Heart left ventricle (tissue), 13 donors: ENCODE results near the gene PTPRD.

ENCODE experiments used
- CTCF ChIP-seq, 12 donors: fragments of 200-600 bp; sonication (generic) in 4 of 12; IDR thresholded peaks; one replicate each; pipeline versions ENCODE4 v1.5.0 to v1.8.0; 2018 to 2022; ENCODE audit warnings: antibody characterized with exemption in 12 of 12, mild to moderate bottlenecking in 5 of 12
- POLR2A ChIP-seq, 2 donors: fragments of 450-650 bp; IDR thresholded peaks; one replicate each; pipeline ENCODE4 v1.6.1; 2017; ENCODE audit warnings: antibody characterized with exemption in 2 of 2, mild to moderate bottlenecking in 2 of 2, moderate library complexity in 2 of 2
- donor health status: ischemic (EF 13 %, LVEDD 7.1; RV severe dilation, severe dysfunction).
- donor health status: DM: no; HTN: yes; CAD: no.
- donor health status: DM: no; HTN: no; CAD: no.
- donor health status: ischemic (EF 25% LVEDD 6.9; RV normal size, moderate dysfunction).
- donor health status: ischemic (EF 25% LVEDD 5.7; RV mildly dilated, moderate dysfunction).
- donor health status: ischemic (EF 35%, LVEDD 5.7; RV mildly dilated, moderate dysfunction).
- donor health status: nonischemic (EF 11% LVEDD 7.7; RV severe dilation, severe dysfunction).
- donor health status: DM: yes; HTN: yes; CAD: no.
- donor health status: PGD.
- donor health status: ischemic (EF 29% LVEDD 5.4; RV normal size, mild dysfunction).
- donor health status: nonischemic (EF 23%, LVEDD 6.1; RV moderate dilation, normal function).

DNA sequence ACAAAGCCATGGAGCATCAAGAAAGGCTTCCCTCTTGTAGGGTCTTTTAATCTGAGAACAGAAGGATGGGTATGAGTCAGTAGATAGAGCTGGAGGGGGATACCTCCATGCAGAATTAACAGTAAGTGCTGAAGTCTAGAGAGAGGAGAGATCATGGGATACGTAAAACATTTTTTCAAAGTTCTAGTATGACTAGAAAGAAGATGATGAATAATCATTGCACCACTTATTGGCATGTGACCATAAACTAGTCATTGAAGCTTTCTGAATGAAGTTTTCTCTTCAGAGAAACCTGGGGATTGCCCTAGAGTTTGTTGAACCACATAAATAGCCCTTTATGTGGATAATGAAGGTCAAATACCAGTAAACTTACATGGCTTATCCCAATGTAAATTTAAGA lies 48.6 kb upstream of the PTPRD start:
- TF ChIP-seq CTCF (IDR thresholded peaks at IDR 0.05): no peak
- TF ChIP-seq POLR2A (IDR thresholded peaks at IDR 0.05): no peak
